CD4-positive, alpha-beta T cell (primary cell): Measurements from ENCODE around the gene TMED8. TPM values are rescaled to one million over a fixed set of nuclear protein-coding genes. Genes with fewer than 3 reads are reported as not detected.
"Not testable (repeated sequence)": the region's sequence is repeated elsewhere in the genome, so short reads cannot be mapped to it uniquely, and the experiment has no call there.

Source experiments
- ATAC-seq: fragments of 200-7000 bp; cut with Tn5 transposase; one replicate; pipeline ENCODE4 v1.10.0; 2022; ENCODE audit warnings: mild to moderate bottlenecking; ENCODE audit not compliant: poor library complexity
- CTCF ChIA-PET: fragments of 350-600 bp; sonication (Branson Sonifier 250); formaldehyde crosslinking; loops from one replicate; lab custom pipeline; 2021; ENCODE audit warnings: antibody characterized with exemption, inconsistent platforms; lab: Charles Lee
- POLR2A ChIA-PET: fragments of 350-600 bp; sonication (Branson Sonifier 250); formaldehyde crosslinking; loops from one replicate; lab custom pipeline; 2021; ENCODE audit warnings: antibody characterized with exemption, inconsistent platforms; lab: Charles Lee
- DNase-seq, 14 experiments: peaks; one replicate each; pipeline ENCODE4 v3.0.0-alpha.2; 2013 to 2020; ENCODE audit warnings: mixed read lengths in 2 of 14
- H3K27ac ChIP-seq, 2 donors: one replicate each; pipeline versions ENCODE4 v1.5.1 to v1.7.0; 2013; ENCODE audit warnings: low read length in 2 of 2, low read depth in 1 of 2, mild to moderate bottlenecking in 1 of 2
- H3K27me3 ChIP-seq, 2 experiments: 1 replicate in 1 of 2; 2 replicates in 1 of 2; pipeline versions ENCODE4 v1.6.1 to v1.7.0; 2013; ENCODE audit warnings: low read length in 2 of 2, control low read depth in 1 of 2, mild to moderate bottlenecking in 1 of 2, moderate library complexity in 1 of 2; ENCODE audit not compliant: insufficient read depth in 2 of 2, control insufficient read depth in 1 of 2
- H3K36me3 ChIP-seq: one replicate; pipeline ENCODE4 v1.6.1; 2013; ENCODE audit warnings: low read length, control low read depth; ENCODE audit not compliant: insufficient read depth
- H3K4me1 ChIP-seq: one replicate; pipeline ENCODE4 v1.6.1; 2013; ENCODE audit warnings: low read length, control low read depth; ENCODE audit not compliant: insufficient read depth
- H3K4me3 ChIP-seq: one replicate; pipeline ENCODE4 v1.5.1; 2013; ENCODE audit warnings: mild to moderate bottlenecking, low read length, moderate library complexity
- H3K9me3 ChIP-seq, 2 experiments: 1 replicate in 1 of 2; 2 replicates in 1 of 2; pipeline versions ENCODE4 v1.6.1 to v1.7.0; 2013; ENCODE audit warnings: low read length in 2 of 2, mild to moderate bottlenecking in 2 of 2, control low read depth in 1 of 2, moderate library complexity in 1 of 2; ENCODE audit not compliant: control insufficient read depth in 1 of 2, insufficient read depth in 1 of 2
- H3K27ac Mint-ChIP-seq: one replicate; pipeline ENCODE4 v1.8.0; 2020; ENCODE audit warnings: mixed read lengths
- H3K27me3 Mint-ChIP-seq: one replicate; pipeline ENCODE4 v1.8.0; 2021; ENCODE audit warnings: mixed read lengths
- H3K36me3 Mint-ChIP-seq: one replicate; pipeline ENCODE4 v1.8.0; 2021; ENCODE audit warnings: low read depth, mixed read lengths
- H3K4me1 Mint-ChIP-seq: one replicate; pipeline ENCODE4 v1.8.0; 2021; ENCODE audit warnings: low read depth, mixed read lengths
- H3K4me3 Mint-ChIP-seq: one replicate; pipeline ENCODE4 v1.8.0; 2020; ENCODE audit warnings: mild to moderate bottlenecking, mixed read lengths
- H3K9me3 Mint-ChIP-seq: one replicate; pipeline ENCODE4 v1.8.0; 2020; ENCODE audit warnings: mixed read lengths
- CTCF ChIP-seq: fragments of 200-600 bp; IDR thresholded peaks from one replicate; pipeline ENCODE4 v1.8.0; 2022; ENCODE audit warnings: antibody characterized with exemption, mild to moderate bottlenecking
- intact Hi-C, 2 experiments: fragments of 100-400 bp; cut with DNase I in 1 of 2; cut with micrococcal nuclease in 1 of 2; formaldehyde crosslinking; loops; one replicate each; pipeline versions ENCODE4 v1.15.1 to v1.9.0; 2023 to 2025; cut with DNase I, micrococcal nuclease
- total RNA-seq, 174 experiments: library from RNA in 2 of 174; stranded (reverse) in 2 of 174; gene quantifications; one replicate each; pipeline ENCODE4 v1.2.3 and lab custom pipeline; 2021 to 2026

TMED8 gene
- total RNA-seq, 2 experiments from 2014 or later = 4.9 to 5.1 TPM

- no peak for TF ChIP-seq CTCF
- Histone ChIP-seq H3K4me3 (no peak overlapping the region), H3K27ac (no peak overlapping the region), H3K4me1 (no peaks in the 10 kb centered on the region), H3K27me3 (no peaks in the 10 kb centered on the region), H3K36me3 (peaks cover 40% of the 10 kb centered on the region), H3K9me3 (no peaks in the 10 kb centered on the region)
- CTCF ChIA-PET = no interaction called here
- Mint-ChIP-seq H3K27me3 (no peaks in the 10 kb centered on the region), H3K9me3 (no peaks in the 10 kb centered on the region), H3K4me1 (no peaks in the 10 kb centered on the region), H3K4me3 (no peak overlapping the region), H3K27ac (no peak overlapping the region), H3K36me3 (peaks cover 45% of the 10 kb centered on the region)
- intact Hi-C loops = no loop called here
- ATAC-seq (no peak), DNase-seq (no peak)
- POLR2A ChIA-PET = no interaction called here
Measured at GRCh38 chr14:77339407-77339806, 37.5 kb downstream of the TMED8 start.

GRCh38 chr14:77338302-77338701 lies 38.6 kb downstream of the TMED8 start:
- Histone ChIP-seq H3K27me3 (no peaks in the 10 kb centered on the region), H3K4me1 (no peaks in the 10 kb centered on the region), H3K9me3 (no peaks in the 10 kb centered on the region), H3K27ac (no peak overlapping the region), H3K36me3 (peaks cover 33% of the 10 kb centered on the region), H3K4me3 (no peak overlapping the region)
- peaks cover 34% of the 10 kb centered on the region for H3K36me3 Mint-ChIP-seq
- CTCF ChIA-PET = no interaction called here
- no peaks in the 10 kb centered on the region for H3K27me3 Mint-ChIP-seq
- POLR2A ChIA-PET = no interaction called here
- no peak for ATAC-seq
- no peaks in the 10 kb centered on the region for H3K4me1 Mint-ChIP-seq
- intact Hi-C loops = no loop called here
- no peak for TF ChIP-seq CTCF
- no peaks in the 10 kb centered on the region for H3K9me3 Mint-ChIP-seq
- no peak for DNase-seq
- no peak overlapping the region for H3K4me3 Mint-ChIP-seq
- no peak overlapping the region for H3K27ac Mint-ChIP-seq

- Mint-ChIP-seq H3K27ac (no peak overlapping the region), H3K36me3 (peaks cover 30% of the 10 kb centered on the region), H3K4me1 (no peaks in the 10 kb centered on the region), H3K9me3 (no peaks in the 10 kb centered on the region), H3K4me3 (no peak overlapping the region), H3K27me3 (no peaks in the 10 kb centered on the region)
- ChIA-PET POLR2A (no interaction called here), CTCF (no interaction called here)
- DNase-seq (no peak), ATAC-seq (no peak)
- no peaks in the 10 kb centered on the region for H3K27me3 ChIP-seq
- H3K4me3 ChIP-seq = no peak overlapping the region
- intact Hi-C loops = no loop called here
- no peak for TF ChIP-seq CTCF
- H3K27ac ChIP-seq = no peak overlapping the region
- no peaks in the 10 kb centered on the region for H3K9me3 ChIP-seq
- H3K36me3 ChIP-seq = peaks cover 29% of the 10 kb centered on the region
- no peaks in the 10 kb centered on the region for H3K4me1 ChIP-seq
Measured at GRCh38 chr14:77337880-77338279, 39.0 kb downstream of the TMED8 start.

GRCh38 chr14:77337255-77337654 lies 39.6 kb downstream of the TMED8 start:
- H3K9me3 ChIP-seq, H3K4me3 ChIP-seq, H3K4me1 ChIP-seq, CTCF ChIA-PET, H3K27ac Mint-ChIP-seq, H3K27me3 Mint-ChIP-seq, ATAC-seq, H3K4me3 Mint-ChIP-seq, H3K4me1 Mint-ChIP-seq, H3K27ac ChIP-seq, H3K9me3 Mint-ChIP-seq, intact Hi-C loops, POLR2A ChIA-PET, DNase-seq, H3K27me3 ChIP-seq: not testable (repeated sequence)
- H3K36me3 Mint-ChIP-seq = peaks cover 23% of the 10 kb centered on the region
- peaks cover 23% of the 10 kb centered on the region for H3K36me3 ChIP-seq
